ENCODE measurements around the gene RPL29.

- no peak for TF ChIP-seq TEAD4 (IDR thresholded peaks at IDR 0.05)
- TF ChIP-seq FOXM1 (IDR thresholded peaks at IDR 0.05; ENCODE audit: borderline replicate concordance, low read depth) = no peak
- no peak for TF ChIP-seq USF1 (IDR thresholded peaks at IDR 0.05)
- no peak for TF ChIP-seq YY1 (IDR thresholded peaks at IDR 0.05; ENCODE audit: low read depth)
- TF ChIP-seq TAF1 (IDR thresholded peaks at IDR 0.05; ENCODE audit: low read depth) = no peak
- no peak for TF ChIP-seq MAX (IDR thresholded peaks at IDR 0.05)
- TF ChIP-seq RAD21 (IDR thresholded peaks at IDR 0.05; ENCODE audit: low read depth) = no peak
These were observed 4.2 kb upstream of the RPL29 start for GRCh38 chr3:51999846-52000245.
